Gastroesophageal sphincter (tissue), 3 donors: ENCODE results near the gene TRIM72.

Source experiments
- POLR2AphosphoS5 ChIP-seq: sonication (generic); formaldehyde crosslinking; IDR thresholded peaks from one replicate; pipeline ENCODE4 v1.6.1; 2017; ENCODE audit warnings: antibody characterized with exemption
- TF ChIP-seq, protein P1 (sequence below), 4 experiments: fragments of 200-600 bp in 2 of 4; fragments of 450-650 bp in 2 of 4; sonication (generic) in 1 of 4; IDR thresholded peaks; one replicate each; pipeline ENCODE4 v1.5.1; 2017 to 2019; ENCODE audit warnings: antibody characterized with exemption in 4 of 4, mild to moderate bottlenecking in 2 of 4, moderate library complexity in 2 of 4

DNA sequence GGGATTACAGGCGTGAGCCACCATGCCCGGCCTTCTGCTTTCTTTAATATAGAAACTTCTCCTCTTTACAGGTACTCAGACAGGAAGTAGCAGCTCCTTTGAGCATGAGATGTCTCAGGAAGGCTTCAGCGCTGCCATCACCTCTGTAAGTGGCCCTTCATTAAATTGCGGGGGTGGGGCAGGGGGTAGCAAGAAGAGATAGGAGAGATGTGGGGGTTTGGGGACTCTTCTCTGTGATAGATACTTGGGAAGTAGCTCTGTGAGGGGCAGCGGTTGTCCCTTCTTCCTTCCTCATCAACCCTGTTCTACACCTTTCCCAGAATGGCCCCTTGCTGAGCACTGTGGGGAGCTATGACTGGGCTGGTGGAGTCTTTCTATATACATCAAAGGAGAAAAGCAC lies 62.7 kb downstream of the TRIM72 start:
- TF ChIP-seq, protein P1, sequence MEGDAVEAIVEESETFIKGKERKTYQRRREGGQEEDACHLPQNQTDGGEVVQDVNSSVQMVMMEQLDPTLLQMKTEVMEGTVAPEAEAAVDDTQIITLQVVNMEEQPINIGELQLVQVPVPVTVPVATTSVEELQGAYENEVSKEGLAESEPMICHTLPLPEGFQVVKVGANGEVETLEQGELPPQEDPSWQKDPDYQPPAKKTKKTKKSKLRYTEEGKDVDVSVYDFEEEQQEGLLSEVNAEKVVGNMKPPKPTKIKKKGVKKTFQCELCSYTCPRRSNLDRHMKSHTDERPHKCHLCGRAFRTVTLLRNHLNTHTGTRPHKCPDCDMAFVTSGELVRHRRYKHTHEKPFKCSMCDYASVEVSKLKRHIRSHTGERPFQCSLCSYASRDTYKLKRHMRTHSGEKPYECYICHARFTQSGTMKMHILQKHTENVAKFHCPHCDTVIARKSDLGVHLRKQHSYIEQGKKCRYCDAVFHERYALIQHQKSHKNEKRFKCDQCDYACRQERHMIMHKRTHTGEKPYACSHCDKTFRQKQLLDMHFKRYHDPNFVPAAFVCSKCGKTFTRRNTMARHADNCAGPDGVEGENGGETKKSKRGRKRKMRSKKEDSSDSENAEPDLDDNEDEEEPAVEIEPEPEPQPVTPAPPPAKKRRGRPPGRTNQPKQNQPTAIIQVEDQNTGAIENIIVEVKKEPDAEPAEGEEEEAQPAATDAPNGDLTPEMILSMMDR (IDR thresholded peaks at IDR 0.05): no peak
- no peak for TF ChIP-seq POLR2AphosphoS5
